Measurements from ENCODE around the gene MUC5AC. TPM values are rescaled to one million over a fixed set of nuclear protein-coding genes. Genes with fewer than 3 reads are reported as not detected.

The MUC5AC gene
- polyA plus RNA-seq, 1 experiment: not detected

- DNase-seq (ENCODE audit: low read depth): no peak
These were observed 69.3 kb downstream of the MUC5AC start for GRCh38 chr11:1226986-1227550.

GRCh38 chr11:1227551-1228100 lies 69.9 kb downstream of the MUC5AC start:
- ChIA-PET POLR2A (no interaction called here), CTCF (interaction anchor here (1.7 kb wide), 1 partner anchor 347 kb away, joined by 3 read pairs; no protein-coding TSS in a partner anchor)
- H3K4me3 ChIP-seq (ENCODE audit: low read depth, low read length): no peak overlapping the region
- TF ChIP-seq CTCF (IDR thresholded peaks at IDR 0.05; ENCODE audit: insufficient read depth, low read depth, low read length): no peak
- DNase-seq (ENCODE audit: low read depth): no peak
- H3K36me3 ChIP-seq (ENCODE audit: control insufficient read depth, insufficient read depth, low read length): no peaks in the 10 kb centered on the region
- 0 out of 2 replicates have a peak, but pooled peaks cover 2% of the 10 kb centered on the region for H3K27me3 ChIP-seq (ENCODE audit: control insufficient read depth, insufficient read depth, low read length)

More at GRCh38 chr11:1226986-1227550, 69.3 kb downstream of the MUC5AC start:
- peak; percentile 33; the same call in 1 of the 2 replicates for TF ChIP-seq CTCF (IDR thresholded peaks at IDR 0.05; ENCODE audit: insufficient read depth, low read depth, low read length)
- Histone ChIP-seq H3K27me3 (ENCODE audit: control insufficient read depth, insufficient read depth, low read length) (0 out of 2 replicates have a peak, but pooled peaks cover 2% of the 10 kb centered on the region), H3K36me3 (ENCODE audit: control insufficient read depth, insufficient read depth, low read length) (no peaks in the 10 kb centered on the region), H3K4me3 (ENCODE audit: low read depth, low read length) (no peak overlapping the region)
- POLR2A ChIA-PET: no interaction called here
- CTCF ChIA-PET: interaction anchor here (1.7 kb wide), 1 partner anchor 348 kb away, joined by 3 read pairs; no protein-coding TSS in a partner anchor

GRCh38 chr11:1228101-1228821 lies 70.5 kb downstream of the MUC5AC start:
- ChIA-PET POLR2A (no interaction called here), CTCF (interaction anchor here (1.4 to 1.7 kb wide), 2 partner anchors 26 to 346 kb away, joined by 3 to 4 read pairs; no protein-coding TSS in a partner anchor)
- Histone ChIP-seq H3K4me3 (ENCODE audit: low read depth, low read length) (no peak overlapping the region), H3K27me3 (ENCODE audit: control insufficient read depth, insufficient read depth, low read length) (0 out of 2 replicates have a peak, but pooled peaks cover 2% of the 10 kb centered on the region), H3K36me3 (ENCODE audit: control insufficient read depth, insufficient read depth, low read length) (no peaks in the 10 kb centered on the region)
- no peak for DNase-seq (ENCODE audit: low read depth)
- no peak for TF ChIP-seq CTCF (IDR thresholded peaks at IDR 0.05; ENCODE audit: insufficient read depth, low read depth, low read length)

GRCh38 chr11:1228921-1229451 lies 71.2 kb downstream of the MUC5AC start:
- ChIA-PET CTCF (interaction anchor here (1.4 kb wide), 1 partner anchor 26 kb away, joined by 4 read pairs; no protein-coding TSS in a partner anchor), POLR2A (no interaction called here)
- DNase-seq (ENCODE audit: low read depth): no peak
- Histone ChIP-seq H3K36me3 (ENCODE audit: control insufficient read depth, insufficient read depth, low read length) (no peaks in the 10 kb centered on the region), H3K27me3 (ENCODE audit: control insufficient read depth, insufficient read depth, low read length) (0 out of 2 replicates have a peak, but pooled peaks cover 2% of the 10 kb centered on the region), H3K4me3 (ENCODE audit: low read depth, low read length) (no peak overlapping the region)
- TF ChIP-seq CTCF (IDR thresholded peaks at IDR 0.05; ENCODE audit: insufficient read depth, low read depth, low read length): no peak

All from BJ (cell line).